ENCODE results near the gene CLASP2.

GRCh38 chr3:33482111-33482521 is 235.9 kb downstream of the CLASP2 start:
- TF ChIP-seq EZH2 (IDR thresholded peaks at IDR 0.05; ENCODE audit: low read length) = no peak
- TF ChIP-seq, protein P1, sequence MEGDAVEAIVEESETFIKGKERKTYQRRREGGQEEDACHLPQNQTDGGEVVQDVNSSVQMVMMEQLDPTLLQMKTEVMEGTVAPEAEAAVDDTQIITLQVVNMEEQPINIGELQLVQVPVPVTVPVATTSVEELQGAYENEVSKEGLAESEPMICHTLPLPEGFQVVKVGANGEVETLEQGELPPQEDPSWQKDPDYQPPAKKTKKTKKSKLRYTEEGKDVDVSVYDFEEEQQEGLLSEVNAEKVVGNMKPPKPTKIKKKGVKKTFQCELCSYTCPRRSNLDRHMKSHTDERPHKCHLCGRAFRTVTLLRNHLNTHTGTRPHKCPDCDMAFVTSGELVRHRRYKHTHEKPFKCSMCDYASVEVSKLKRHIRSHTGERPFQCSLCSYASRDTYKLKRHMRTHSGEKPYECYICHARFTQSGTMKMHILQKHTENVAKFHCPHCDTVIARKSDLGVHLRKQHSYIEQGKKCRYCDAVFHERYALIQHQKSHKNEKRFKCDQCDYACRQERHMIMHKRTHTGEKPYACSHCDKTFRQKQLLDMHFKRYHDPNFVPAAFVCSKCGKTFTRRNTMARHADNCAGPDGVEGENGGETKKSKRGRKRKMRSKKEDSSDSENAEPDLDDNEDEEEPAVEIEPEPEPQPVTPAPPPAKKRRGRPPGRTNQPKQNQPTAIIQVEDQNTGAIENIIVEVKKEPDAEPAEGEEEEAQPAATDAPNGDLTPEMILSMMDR (optimal IDR thresholded peaks at IDR 0.05 in 1 of 3, IDR thresholded peaks at IDR 0.05 in 1 of 3, conservative IDR thresholded peaks at IDR 0.05 in 1 of 3; ENCODE audit: extremely low read depth in 1 of 3, insufficient read depth in 2 of 3, low read length in 3 of 3) = no peak

Measured in keratinocyte (primary cell).